Brain pericyte (primary cell): ENCODE results near the gene MAN1A1.

ENCODE experiments used
- DNase-seq: peaks from one replicate; pipeline ENCODE4 v3.0.0-alpha.2; 2012; ENCODE audit warnings: low read depth, low spot score

The MAN1A1 gene

DNA sequence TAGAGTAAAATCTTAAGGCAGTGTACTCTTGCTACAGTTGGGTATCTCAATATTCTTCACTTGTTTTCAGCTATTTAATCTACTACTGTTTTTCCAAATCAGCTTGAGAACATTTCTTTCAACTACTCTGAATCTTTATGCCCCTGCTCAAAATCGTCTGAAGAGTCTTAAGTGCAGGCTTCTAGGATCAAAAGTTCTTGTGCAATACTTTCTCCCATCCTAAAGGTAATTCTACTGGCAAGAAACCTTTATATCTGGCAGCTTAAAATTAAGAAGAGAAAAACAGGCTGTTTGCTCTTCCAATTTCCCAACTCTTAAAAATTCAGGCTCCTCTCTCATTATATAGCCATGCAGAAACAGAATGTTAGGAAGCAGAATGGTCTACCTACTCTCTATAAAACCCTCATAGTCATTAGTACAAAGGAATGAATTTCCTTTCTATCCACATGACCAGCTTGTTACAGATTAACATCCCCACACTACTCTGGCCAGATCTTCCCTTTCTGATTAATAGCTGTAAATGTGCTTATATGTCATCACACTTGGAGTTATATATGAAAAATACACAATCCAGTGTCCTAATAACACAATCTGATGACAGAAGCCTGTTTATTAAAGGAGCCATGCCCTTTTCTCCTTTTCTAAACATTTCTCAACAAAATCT, 148.9 kb downstream of the MAN1A1 start:
- DNase-seq = no peak

GRCh38 chr6:119197271-119197670, 152.3 kb downstream of the MAN1A1 start:
- no peak for DNase-seq

DNA sequence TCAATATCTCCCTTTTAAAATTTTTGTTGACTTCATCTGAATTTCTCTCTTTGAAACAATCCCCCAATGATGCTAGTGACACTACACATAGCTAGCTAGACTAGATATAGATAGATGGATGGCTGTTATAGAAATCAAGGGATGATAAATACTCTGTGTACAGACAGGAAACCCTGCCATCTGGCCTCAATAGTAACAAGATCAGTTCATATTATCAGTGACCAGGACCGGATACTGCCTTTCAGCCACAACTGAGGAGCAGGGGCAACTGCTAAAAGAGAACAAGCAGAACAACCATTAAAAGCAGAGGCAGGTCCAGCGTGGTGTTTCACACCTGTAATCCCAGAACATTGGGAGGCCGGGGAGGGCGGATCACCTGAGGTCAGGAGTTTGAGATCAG, 152.8 kb downstream of the MAN1A1 start:
- DNase-seq = no peak

DNA sequence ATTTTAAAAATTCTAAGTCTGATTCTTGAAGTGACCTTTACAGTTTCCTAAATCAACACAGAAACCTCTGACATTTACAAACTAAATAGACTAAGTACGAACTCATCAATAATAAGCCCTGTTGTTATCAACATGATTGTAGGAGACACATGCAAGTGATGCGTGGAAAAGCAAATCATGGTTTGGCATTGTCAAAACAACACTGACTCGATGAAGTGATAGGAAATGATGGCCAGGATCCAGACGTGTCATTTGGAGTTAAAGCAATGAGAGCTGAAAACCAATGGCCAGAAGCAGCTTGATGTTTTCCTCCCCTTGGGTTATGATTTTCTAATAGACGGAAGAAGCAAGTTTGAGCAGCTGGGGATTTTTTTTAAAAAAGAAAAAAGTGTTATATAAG, 153.7 kb downstream of the MAN1A1 start:
- DNase-seq = no peak

GRCh38 chr6:119195204-119195603, 154.4 kb downstream of the MAN1A1 start:
- no peak for DNase-seq

- no peak for DNase-seq
Observed at GRCh38 chr6:119193707-119194106, 155.9 kb downstream of the MAN1A1 start.

- DNase-seq = no peak
Observed at GRCh38 chr6:119192200-119192599, 157.4 kb downstream of the MAN1A1 start.

- no peak for DNase-seq
Observed at GRCh38 chr6:119190176-119190575, 159.4 kb downstream of the MAN1A1 start.

DNA sequence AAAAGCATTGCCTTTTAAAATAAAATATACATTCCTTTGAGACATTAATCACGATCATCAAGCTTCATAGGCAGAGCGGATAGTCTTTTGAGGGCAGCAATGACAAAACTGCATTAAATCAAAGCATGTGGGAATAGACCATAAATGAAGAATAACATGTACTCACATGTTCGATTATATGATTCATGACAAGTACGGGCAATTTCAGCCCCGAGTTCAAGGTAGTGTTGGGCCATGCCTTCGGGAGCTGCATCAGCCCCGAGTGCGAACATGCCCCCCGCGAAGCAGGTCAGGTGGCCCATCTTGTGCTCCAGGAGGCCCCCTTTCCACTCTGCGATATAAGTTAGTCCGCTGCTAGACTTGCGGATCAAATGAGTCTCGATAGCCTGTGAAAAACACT, 160.1 kb downstream of the MAN1A1 start:
- DNase-seq = no peak

DNA sequence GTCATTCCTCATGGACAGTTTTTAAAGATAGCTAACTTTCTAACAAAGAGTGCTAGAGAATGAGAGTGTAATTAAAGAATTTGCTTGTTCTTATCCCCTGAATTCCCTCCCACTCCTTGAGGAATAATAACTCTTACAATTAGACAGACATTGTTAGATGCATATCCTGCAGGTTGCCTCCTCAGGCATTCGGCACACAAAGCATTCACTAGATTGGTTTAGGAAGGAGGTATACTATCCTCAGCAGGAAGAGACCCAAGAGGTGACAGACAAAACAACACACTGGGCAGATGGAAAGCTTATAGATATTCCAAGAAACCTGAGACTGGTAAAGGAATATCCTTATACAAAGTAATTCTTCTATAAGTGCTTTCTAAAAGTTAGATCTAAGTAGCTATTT, 162.0 kb downstream of the MAN1A1 start:
- DNase-seq = no peak

DNA sequence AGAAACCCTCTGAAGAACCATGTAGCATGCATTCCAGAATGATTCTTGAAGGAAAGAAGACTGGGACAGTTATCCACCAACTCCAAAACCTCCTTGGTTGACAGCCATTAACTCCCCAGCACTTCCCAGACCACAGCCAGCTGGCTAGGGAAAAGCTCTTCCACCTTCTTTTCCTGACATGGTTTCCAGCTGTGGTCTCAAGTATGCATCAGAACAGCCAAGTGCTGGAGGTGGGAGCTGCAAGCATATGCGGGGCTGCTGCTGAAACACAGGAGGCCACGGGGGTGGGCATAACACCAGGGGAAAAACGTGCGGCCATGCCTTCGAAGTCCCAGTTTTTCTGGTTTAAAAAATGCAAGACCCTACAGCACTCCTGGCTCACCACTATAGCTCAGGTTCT, 163.1 kb downstream of the MAN1A1 start:
- no peak for DNase-seq

GRCh38 chr6:119184008-119184648, 165.4 kb downstream of the MAN1A1 start:
- DNase-seq = no peak

- no peak for DNase-seq
Observed at GRCh38 chr6:119183457-119183856, 166.1 kb downstream of the MAN1A1 start.

DNA sequence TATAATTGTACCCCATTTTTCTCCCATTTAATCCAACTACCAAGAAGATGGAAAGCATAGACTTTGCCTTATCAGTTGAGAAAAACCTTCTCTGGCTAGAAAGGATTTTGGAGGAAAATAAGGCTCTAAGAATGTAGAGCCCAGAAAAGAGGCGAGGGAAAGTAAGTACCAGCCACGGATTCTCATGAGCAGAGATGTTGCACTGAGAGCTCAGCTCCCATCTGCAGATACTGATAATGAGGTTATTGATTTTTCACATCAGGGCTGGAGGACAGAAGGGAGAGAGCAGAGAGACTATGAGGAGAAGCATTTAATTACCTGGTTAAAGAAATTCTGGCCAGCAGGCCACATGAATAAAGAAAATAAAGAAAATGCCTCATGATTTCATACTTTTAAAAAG, 166.7 kb downstream of the MAN1A1 start:
- DNase-seq = no peak

DNA sequence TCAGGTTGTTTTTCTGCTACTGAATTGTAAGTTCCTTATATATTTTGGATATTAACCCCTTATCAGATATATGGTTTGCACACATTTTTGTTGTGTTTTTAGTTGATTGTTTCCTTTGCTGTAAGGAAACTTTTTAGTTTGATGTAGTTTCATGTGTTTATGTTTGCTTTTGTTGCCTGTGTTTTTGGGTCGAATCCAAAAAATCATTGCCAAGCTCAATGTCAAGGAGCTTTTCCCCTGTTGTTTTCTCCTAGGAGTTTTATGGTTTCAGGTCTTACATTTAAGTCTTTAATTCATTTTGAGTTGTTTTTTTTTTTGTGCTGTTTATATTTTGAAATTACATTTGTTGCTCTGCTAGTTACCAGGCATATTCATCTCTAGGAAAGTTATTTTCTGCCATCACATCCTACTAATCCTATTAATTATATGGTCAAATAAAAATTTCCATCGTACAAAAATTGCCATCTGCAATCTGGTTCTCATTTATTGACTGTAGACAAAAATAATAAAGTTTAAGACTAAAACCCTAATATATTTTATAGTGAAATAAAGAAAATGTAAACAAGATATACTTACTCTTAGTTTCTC, 167.3 kb downstream of the MAN1A1 start:
- DNase-seq = no peak

GRCh38 chr6:119181046-119181445, 168.5 kb downstream of the MAN1A1 start:
- no peak for DNase-seq

DNA sequence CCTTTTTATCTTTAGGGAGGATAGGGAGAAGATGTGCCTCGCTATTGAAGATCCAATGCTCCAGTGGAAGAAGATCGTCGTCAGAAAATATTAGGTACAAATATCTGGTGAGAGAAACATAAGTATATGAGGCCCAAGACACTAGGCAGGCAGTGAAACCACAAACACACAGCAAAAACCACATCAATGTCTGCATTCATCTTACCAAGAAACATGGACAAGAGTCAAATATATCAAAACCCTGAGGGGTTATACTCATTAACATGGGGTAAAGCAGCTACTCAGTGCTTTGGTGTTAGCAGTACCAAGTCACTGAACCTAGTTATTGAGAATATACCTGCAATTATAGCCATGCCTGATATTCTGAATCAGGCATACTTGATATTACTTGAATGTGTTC, 169.7 kb downstream of the MAN1A1 start:
- no peak for DNase-seq

DNA sequence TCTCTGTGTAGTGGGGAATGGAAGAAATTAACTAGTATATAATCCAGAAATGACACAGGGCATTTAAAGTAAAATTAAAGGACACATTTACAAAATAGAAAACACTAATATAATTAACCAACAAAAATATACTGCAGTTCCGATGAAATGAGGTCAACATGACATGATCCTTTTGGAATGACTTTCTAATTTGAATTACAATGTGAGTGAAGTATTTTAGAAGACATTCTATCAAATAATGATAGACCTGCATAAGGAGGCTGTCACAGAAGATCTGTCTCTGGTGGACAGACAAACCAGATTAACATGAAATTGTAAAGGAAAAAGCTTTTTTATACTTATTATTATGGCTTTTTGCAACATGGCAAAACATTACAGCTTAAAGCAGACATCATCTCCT, 170.5 kb downstream of the MAN1A1 start:
- no peak for DNase-seq

DNA sequence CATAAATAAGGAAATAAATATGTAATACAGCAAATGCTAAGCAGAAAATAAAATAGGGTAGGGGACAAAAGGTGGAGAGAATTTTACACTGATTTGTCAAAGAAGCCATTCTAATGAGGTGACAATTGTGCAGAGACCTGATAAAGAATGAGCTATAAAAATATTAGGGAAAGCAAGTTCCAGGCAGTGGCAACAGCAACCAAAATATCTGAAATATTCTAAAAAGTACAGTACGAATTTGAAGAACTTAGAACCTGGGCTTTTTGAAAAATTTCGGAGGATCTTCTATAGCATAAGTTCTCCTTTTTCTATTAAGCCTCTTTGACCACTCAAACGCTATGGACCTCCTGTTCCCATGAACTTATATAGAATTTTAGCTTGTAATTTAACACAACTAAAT, 173.1 kb downstream of the MAN1A1 start:
- DNase-seq = no peak

- no peak for DNase-seq
Observed at GRCh38 chr6:119174879-119175817, 174.4 kb downstream of the MAN1A1 start.

DNA sequence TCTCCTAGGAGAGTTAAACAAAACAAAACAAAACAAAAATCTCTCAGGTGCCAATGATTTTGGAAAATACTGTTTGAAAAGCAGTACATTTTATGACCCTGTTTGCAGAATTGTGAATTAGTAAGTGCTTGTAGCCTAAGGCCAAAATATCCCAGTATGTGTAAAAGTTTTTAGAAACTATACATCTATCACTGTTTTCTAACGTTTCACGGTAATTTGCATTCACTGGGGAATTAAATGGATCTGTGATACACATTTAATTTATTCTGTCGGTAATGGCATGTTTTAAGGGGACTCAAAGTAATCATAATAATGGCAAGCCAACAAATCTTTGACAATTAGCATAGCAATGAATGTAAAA, 175.5 kb downstream of the MAN1A1 start:
- DNase-seq = no peak
